ENCODE data around the gene LSM2.

LSM2 gene

DNA sequence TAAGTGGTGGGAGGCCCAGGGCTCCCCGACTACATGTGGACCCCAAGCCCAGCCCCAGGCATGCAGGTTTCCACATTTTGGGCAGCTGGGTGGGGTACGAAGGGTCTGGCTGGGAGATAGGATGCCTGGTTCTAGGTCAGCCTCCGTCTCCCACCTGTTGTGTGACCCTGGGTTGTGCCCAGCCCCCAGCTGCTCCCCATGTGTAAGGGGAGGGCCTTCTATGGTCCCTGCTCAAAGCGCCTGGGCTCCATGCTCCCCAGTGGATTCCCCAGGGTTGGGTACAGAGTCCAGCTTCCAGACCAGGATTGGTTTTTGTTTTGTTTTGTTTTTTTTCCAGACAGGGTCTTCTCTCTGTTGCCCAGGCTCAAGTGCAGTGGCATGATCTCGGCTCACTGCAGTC, 28.6 kb downstream of the LSM2 start:
- no peak for DNase-seq

DNA sequence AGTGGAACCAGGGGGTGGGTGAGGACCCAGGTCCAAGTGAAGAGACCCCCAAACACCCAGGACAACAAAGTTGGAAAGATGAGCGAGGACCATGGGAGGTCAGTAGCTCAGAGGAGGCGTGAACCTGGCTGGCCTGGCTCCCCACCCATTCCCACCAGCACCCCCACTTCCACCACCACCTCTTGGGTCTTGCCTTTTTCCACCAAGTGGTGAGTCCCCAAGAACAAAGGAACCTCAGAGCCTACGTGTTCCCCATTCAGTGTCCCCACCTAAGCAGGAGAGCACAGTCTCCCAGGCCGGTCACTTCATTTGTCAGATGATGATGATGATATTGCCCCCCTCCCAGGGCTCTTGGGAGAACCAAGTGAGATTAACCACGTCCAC, 29.1 kb downstream of the LSM2 start:
- no peak for DNase-seq

DNA sequence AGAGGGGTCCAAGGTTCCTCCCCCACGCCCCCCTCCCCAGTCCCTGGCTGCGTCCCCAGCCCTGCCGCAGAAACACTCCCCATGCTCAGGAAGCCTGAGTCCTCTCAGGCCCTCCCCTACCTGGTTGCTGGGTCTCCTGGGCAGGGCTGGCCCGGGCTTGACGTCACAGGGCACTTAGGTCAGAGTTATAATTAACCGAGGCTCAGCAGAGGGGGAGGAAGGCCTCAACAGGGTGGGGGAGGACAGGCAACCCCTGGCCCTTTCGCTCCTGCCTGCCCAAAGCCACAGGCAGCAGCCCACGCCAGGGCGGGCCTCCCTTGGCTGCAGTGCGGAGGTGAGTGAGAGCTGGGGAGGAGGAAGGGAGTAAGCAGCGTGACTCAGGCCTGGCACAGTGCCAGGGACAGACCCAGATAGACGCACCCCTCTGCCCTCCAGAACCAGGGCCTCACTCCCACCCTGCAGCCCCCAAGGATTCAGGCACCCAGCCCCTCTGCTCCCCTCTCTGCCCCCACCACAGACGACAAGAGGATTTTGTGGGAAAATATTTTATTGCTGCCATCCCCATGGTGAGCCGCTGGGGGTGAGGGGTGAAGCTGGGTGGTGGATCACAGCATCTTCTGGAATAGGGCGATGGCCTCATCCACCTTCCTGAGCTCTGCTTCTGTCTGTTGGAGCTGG, 29.6 kb downstream of the LSM2 start, which contains the start of gene VWA7:
VWA7 (minus strand) TSS at position 340 of the 678 bp plus-strand sequence. CDS start 549 bp downstream, outside the sequence.
- peak in 11 of 58 donors; percentile 17 to 82 (median 43) for DNase-seq

- peak in 15 of 58 donors; percentile 6 to 82 (median 30) for DNase-seq
Observed at GRCh38 chr6:31776485-31776988, 30.2 kb downstream of the LSM2 start.

- no peak for DNase-seq
Observed at GRCh38 chr6:31775633-31776484, 30.9 kb downstream of the LSM2 start.

GRCh38 chr6:31775184-31775583, 31.6 kb downstream of the LSM2 start:
- DNase-seq = no peak

DNA sequence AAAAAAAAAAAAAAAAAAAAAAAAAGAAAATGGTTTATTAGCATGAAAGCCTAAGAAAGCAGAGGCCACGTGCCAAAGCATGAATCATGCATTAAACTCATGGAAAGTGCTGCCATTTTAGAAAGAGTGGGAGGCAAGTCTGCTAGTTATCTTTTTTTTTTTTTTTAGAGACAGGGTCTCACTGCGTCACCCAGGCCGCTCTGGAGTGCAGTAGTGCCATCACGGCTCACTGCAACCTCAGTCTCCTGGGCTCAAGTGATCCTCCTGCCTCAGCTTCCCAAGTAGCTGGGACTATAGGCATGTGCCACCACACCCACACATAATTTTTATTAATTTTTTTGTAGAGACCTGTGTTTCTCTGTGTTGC, 34.8 kb downstream of the LSM2 start:
- DNase-seq = no peak

- no peak for DNase-seq
Observed at GRCh38 chr6:31770860-31771259, 35.9 kb downstream of the LSM2 start.

DNA sequence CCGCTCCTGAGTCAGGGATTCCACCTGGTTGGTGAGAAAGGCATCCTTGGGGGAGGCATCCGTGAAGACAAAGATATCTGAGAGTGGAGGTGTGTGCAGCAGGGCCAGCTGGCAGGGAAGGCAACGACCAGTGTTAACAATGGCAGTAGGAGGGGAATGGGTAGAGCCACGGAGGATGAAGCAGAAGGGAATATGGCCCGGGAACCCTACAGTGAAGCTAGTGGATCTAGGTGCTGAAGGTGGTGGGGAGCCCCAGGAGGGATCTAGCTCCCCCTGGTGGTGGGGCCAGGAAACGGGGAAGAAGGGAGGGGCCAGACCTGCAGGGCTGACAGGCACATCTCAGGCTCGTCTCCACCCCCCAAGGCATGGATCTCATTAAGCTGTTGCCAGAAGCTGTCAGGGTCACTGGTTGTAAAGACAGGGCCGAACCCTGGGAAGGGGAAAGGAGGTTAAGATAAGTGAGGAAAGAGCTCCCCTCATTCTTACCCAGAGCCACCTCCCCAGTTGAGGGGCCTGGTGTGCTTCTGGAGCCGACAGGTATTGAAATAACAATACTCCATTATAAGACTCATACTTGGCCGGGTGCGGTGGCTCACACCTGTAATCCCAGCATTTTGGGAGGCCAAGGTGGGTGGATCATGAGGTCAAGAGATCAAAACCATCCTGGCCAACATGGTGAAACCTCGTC, 36.9 kb downstream of the LSM2 start:
- DNase-seq = peak in 4 of 58 donors; percentile 8 to 13 (median 12)

- DNase-seq = no peak
Observed at GRCh38 chr6:31768363-31769257, 38.2 kb downstream of the LSM2 start.

DNA sequence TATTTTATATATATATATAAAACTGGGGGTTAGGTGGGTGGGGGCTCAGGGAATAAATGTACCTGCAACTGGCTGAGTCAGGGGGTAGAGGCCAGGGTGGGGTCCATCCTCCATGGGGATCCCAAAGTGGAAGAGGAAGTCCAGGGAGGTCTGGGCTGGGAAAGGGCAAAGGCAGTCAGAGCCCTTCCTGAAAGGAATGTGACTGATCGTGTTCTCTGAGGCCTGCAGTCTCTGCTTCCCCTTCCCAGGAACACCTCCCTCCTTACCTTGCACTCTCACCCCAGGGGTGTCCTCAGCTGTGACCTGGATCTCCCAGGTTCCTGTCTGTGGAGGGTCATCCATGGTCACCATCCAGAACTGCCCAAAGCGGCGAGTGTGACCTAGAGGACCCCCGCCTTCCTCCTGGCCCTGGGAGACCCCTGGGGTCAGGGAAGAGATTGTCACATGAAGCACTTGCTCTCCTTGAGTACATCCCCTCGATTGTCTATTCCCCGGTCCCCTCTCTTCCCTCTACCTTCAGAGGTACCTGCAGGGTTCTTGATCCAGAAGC, 39.6 kb downstream of the LSM2 start:
- no peak for DNase-seq

GRCh38 chr6:31765910-31766794, 40.6 kb downstream of the LSM2 start:
- DNase-seq = no peak

- DNase-seq = no peak
Observed at GRCh38 chr6:31765559-31765909, 41.2 kb downstream of the LSM2 start.

GRCh38 chr6:31764198-31764597, 42.6 kb downstream of the LSM2 start:
- DNase-seq = no peak

DNA sequence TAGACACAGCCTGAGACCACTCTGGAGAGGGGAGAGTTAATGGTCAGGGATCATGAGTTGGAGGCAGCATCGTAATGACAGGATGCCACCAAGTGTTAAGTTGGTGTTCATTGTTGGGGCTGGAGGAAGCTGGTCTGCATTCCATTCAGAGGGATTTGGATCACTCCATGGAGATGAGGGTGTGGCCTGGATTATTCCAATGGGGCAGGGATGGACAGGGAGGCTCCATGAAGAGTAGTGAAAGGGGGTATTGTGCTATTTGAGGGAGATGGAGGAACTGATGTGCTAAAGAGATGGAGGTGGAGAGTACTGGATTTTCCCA, 43.2 kb downstream of the LSM2 start:
- DNase-seq = peak in 7 of 58 donors; percentile 5 to 50 (median 18)

DNA sequence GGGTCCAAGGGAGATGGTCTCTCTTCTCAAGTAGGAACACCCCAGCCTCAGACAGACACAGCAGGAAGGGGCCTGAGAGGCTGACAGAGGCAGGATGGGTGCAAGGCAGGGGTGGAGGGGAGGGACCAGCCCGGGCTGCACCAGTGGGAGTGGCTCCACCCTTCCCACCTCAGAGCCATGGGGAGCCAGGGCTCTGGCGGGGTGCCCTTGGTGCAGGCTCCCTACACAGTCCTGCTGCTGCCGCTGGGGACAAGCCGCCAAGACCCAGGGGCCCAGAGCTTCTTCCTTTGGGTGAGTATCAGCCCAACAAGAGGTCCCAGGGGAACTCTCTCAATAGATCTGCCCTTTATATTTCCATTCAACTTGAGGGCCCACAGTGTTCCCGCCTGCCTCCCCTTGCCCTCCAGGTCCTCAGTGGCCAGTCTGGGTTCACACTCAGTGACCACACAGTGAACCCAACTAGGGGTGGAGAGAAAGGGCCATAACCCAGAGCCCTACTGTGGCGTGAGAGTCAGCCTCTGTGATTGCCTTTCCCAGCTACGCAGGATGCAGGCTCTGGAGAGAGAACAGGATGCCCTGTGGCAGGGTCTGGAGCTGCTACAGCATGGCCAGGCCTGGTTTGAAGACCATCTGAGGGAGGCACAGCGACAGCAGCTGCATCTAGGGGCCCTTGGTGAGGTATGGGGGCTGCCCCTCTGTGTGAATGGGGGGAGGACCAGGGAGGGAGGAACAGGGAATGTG, 43.7 kb downstream of the LSM2 start:
- no peak for DNase-seq

- DNase-seq = no peak
Observed at GRCh38 chr6:31762356-31762755, 44.4 kb downstream of the LSM2 start, which contains the start of gene SAPCD1. TSS of gene SAPCD1 (plus strand) at chr6:31762656. CDS start at chr6:31763055, 399 bp downstream.

DNA sequence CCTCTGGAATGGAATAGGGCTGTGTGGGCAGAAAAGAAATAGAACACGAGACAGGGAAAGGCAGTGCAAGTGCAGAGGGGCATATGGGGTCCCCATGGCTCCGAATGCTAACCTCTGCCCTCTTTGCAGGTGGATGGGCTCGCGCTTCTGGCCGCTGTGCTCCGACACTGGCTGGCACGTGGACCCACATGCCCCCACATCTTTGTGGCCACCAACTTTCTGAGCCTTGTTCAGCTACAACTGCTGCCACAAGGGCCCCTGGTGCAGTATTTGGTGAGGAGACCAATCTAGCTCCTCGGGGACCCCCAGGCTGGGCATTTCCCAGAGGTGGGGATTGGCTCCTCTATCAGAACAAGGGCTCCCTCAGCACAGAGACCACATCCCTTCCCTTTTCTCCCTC, 45.4 kb downstream of the LSM2 start:
- no peak for DNase-seq

DNA sequence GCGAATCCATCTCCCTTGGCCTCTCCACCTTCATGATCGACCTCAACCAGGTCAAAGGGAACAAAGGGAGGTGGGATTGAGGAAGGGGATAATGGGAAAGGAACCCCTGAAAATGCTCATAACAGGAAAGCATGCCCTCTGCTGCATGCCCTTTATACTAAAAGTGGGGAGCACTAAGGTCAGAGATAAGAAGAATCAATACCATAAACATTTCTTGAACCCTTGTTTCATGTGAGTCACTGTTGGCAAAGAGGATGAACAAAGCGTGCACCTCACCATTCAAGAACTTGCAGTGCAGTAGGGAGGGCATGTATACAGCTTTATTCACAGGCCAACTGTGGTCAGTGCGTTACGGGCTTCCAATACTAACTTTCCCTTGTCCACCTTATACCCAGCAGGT, 46.0 kb downstream of the LSM2 start:
- DNase-seq = no peak

Data from anterior cingulate cortex (tissue), 58 donors.